HG03135 (cell line): ENCODE results near the gene ITGA1.
"Not testable (repeated sequence)": the region's sequence is repeated elsewhere in the genome, so short reads cannot be mapped to it uniquely, and the experiment has no call there.

Experiments used
- ATAC-seq: cut with Tn5 transposase; IDR thresholded peaks from one replicate; pipeline ENCODE4 v1.9.1; 2021; ENCODE audit warnings: mild to moderate bottlenecking, moderate library complexity; ENCODE audit not compliant: unreplicated experiment

The ITGA1 gene

GRCh38 chr5:52799983-52800393 is 12.3 kb downstream of the ITGA1 start:
- peak; percentile 87 for ATAC-seq

GRCh38 chr5:52800394-52801213 is 12.9 kb downstream of the ITGA1 start:
- peak; percentile 35 for ATAC-seq

- ATAC-seq = no peak
Observed at GRCh38 chr5:52801329-52801728, 13.6 kb downstream of the ITGA1 start.

- no peak for ATAC-seq
Observed at GRCh38 chr5:52802272-52802973, 14.7 kb downstream of the ITGA1 start.

GRCh38 chr5:52802974-52803336 is 15.2 kb downstream of the ITGA1 start:
- no peak for ATAC-seq

GRCh38 chr5:52804387-52804791 is 16.7 kb downstream of the ITGA1 start:
- no peak for ATAC-seq

- no peak for ATAC-seq
Observed at GRCh38 chr5:52804981-52805380, 17.3 kb downstream of the ITGA1 start.

- no peak for ATAC-seq
Observed at GRCh38 chr5:52805615-52806014, 17.9 kb downstream of the ITGA1 start.

- no peak for ATAC-seq
Observed at GRCh38 chr5:52807037-52807436, 19.3 kb downstream of the ITGA1 start.

GRCh38 chr5:52807723-52808122 is 20.0 kb downstream of the ITGA1 start:
- no peak for ATAC-seq

- ATAC-seq = no peak
Observed at GRCh38 chr5:52808316-52808901, 20.7 kb downstream of the ITGA1 start.

- ATAC-seq = no peak
Observed at GRCh38 chr5:52809884-52810283, 22.2 kb downstream of the ITGA1 start.

- no peak for ATAC-seq
Observed at GRCh38 chr5:52810426-52810825, 22.7 kb downstream of the ITGA1 start.

GRCh38 chr5:52811067-52811749 is 23.5 kb downstream of the ITGA1 start:
- ATAC-seq = no peak

GRCh38 chr5:52814352-52815148 is 26.8 kb downstream of the ITGA1 start:
- no peak for ATAC-seq

GRCh38 chr5:52817818-52818217 is 30.1 kb downstream of the ITGA1 start:
- no peak for ATAC-seq

GRCh38 chr5:52818360-52818759 is 30.6 kb downstream of the ITGA1 start:
- ATAC-seq = no peak

GRCh38 chr5:52818807-52819206 is 31.1 kb downstream of the ITGA1 start:
- not testable (repeated sequence) for ATAC-seq

- ATAC-seq = no peak
Observed at GRCh38 chr5:52821901-52822300, 34.2 kb downstream of the ITGA1 start.

- ATAC-seq = no peak
Observed at GRCh38 chr5:52822437-52822836, 34.7 kb downstream of the ITGA1 start.

GRCh38 chr5:52824827-52825226 is 37.1 kb downstream of the ITGA1 start:
- ATAC-seq = no peak
